WERI-Rb-1 (cell line): Measurements from ENCODE around the gene HDAC9.

Source experiments
- DNase-seq: peaks from one replicate; pipeline ENCODE4 v3.0.0-alpha.2; 2020
- H3K27ac ChIP-seq: fragments of 250-450 bp; sonication (Bioruptor Pico); 2 replicates; pipeline ENCODE4 v1.5.1; 2020; ENCODE audit warnings: mild to moderate bottlenecking, moderate library complexity
- H3K27me3 ChIP-seq: fragments of 250-450 bp; sonication (Bioruptor Pico); 2 replicates; pipeline ENCODE4 v1.5.1; 2021; ENCODE audit warnings: mild to moderate bottlenecking, low read depth, moderate library complexity; ENCODE audit not compliant: insufficient read depth, severe bottlenecking
- H3K36me3 ChIP-seq: fragments of 250-450 bp; sonication (Bioruptor Pico); 2 replicates; pipeline ENCODE4 v1.5.1; 2020; ENCODE audit warnings: mild to moderate bottlenecking, moderate library complexity
- H3K4me3 ChIP-seq: 2 replicates; pipeline ENCODE4 v1.5.1; 2011; ENCODE audit warnings: low read depth, mild to moderate bottlenecking, control low read depth, low read length
- H3K9me3 ChIP-seq: fragments of 250-450 bp; sonication (Bioruptor Pico); 2 replicates; pipeline ENCODE4 v1.5.1; 2021; ENCODE audit warnings: mild to moderate bottlenecking, moderate library complexity; ENCODE audit not compliant: severe bottlenecking
- TF ChIP-seq, protein P1 (sequence below): IDR thresholded peaks from 2 replicates; pipeline ENCODE4 v1.5.1; 2011; ENCODE audit warnings: low read depth, mild to moderate bottlenecking, control low read depth, inconsistent platforms, low read length

Gene HDAC9

GRCh38 chr7:18936265-18936664, 440.7 kb downstream of the HDAC9 start:
- H3K36me3 ChIP-seq: no peaks in the 10 kb centered on the region
- no peak overlapping the region for H3K27ac ChIP-seq
- DNase-seq: no peak
- H3K9me3 ChIP-seq: no peaks in the 10 kb centered on the region
- TF ChIP-seq, protein P1, sequence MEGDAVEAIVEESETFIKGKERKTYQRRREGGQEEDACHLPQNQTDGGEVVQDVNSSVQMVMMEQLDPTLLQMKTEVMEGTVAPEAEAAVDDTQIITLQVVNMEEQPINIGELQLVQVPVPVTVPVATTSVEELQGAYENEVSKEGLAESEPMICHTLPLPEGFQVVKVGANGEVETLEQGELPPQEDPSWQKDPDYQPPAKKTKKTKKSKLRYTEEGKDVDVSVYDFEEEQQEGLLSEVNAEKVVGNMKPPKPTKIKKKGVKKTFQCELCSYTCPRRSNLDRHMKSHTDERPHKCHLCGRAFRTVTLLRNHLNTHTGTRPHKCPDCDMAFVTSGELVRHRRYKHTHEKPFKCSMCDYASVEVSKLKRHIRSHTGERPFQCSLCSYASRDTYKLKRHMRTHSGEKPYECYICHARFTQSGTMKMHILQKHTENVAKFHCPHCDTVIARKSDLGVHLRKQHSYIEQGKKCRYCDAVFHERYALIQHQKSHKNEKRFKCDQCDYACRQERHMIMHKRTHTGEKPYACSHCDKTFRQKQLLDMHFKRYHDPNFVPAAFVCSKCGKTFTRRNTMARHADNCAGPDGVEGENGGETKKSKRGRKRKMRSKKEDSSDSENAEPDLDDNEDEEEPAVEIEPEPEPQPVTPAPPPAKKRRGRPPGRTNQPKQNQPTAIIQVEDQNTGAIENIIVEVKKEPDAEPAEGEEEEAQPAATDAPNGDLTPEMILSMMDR: no peak
- H3K27me3 ChIP-seq: no peaks in the 10 kb centered on the region
- H3K4me3 ChIP-seq: no peak overlapping the region

GRCh38 chr7:18939771-18940592, 444.4 kb downstream of the HDAC9 start:
- DNase-seq: no peak
- no peaks in the 10 kb centered on the region for H3K9me3 ChIP-seq
- TF ChIP-seq, protein P1: no peak
- H3K4me3 ChIP-seq: no peak overlapping the region
- H3K27me3 ChIP-seq: no peaks in the 10 kb centered on the region
- H3K36me3 ChIP-seq: no peaks in the 10 kb centered on the region
- no peak overlapping the region for H3K27ac ChIP-seq

DNA sequence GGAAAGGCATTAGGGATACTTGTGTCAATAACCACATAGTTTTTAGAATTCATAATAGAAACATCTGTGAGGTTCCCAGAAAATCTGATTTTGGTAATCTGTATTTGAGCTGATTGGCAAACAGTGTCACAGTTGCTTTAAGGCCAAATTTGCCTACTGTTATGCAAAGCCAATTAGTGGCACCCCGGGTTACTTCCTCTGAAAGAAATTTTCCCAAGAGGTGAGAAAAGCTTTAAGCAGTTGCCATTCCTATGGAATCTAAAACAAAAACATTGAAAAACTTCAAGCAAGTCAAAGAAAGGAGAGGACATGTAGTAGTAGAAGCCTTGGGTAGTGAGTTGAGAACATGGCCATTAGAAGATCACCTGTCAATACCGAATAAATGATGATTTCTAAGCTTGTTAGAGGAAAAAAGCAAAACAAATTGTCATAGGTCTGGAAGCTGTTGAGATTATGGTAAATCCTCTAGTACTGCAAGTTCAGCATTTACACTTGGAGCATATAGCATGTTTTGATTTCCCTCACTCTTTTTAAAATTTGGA, 445.1 kb downstream of the HDAC9 start:
- TF ChIP-seq, protein P1: no peak
- no peak overlapping the region for H3K4me3 ChIP-seq
- H3K9me3 ChIP-seq: no peaks in the 10 kb centered on the region
- no peak overlapping the region for H3K27ac ChIP-seq
- H3K27me3 ChIP-seq: no peaks in the 10 kb centered on the region
- H3K36me3 ChIP-seq: no peaks in the 10 kb centered on the region
- DNase-seq: no peak

DNA sequence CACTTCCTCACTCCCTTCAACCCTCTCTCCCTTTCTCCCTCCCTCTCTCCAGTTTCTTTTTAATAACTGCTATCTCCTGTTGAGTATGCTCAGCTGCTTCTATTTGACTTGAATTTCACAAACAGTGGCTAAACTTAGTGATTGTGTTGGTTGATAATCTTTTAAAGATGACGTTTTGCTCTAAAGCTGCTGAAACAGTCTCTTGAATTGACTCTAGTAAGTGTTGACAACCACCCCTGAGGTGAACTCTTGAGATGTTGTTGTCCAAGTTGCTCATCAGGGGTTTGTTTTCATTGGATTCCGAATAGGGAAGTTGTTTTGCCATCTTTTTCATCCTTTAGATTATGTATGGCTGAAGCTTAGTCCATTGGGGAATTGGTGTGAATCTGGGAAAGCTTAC, 445.7 kb downstream of the HDAC9 start:
- Histone ChIP-seq H3K36me3 (no peaks in the 10 kb centered on the region), H3K9me3 (no peaks in the 10 kb centered on the region), H3K27ac (no peak overlapping the region), H3K27me3 (no peaks in the 10 kb centered on the region), H3K4me3 (no peak overlapping the region)
- no peak for DNase-seq
- TF ChIP-seq, protein P1: no peak

DNA sequence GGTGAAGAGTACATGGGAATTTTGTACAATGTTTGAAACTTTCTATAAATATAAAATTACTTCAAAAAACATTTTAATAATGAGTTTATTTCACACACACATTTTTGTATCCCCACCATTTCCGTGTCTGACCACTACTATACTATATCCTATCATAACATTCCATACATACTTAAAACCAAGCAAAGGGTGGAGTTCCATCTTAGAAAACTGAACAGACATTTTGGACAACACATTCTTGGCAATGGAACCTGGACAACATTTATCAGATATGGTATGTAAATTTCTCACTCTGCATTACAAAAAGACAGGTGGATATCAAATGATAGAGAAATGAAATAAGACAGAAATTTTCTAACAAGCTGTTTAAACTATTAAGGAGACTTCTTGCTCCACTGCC, 453.0 kb downstream of the HDAC9 start:
- no peak for DNase-seq
- no peak overlapping the region for H3K27ac ChIP-seq
- no peaks in the 10 kb centered on the region for H3K9me3 ChIP-seq
- TF ChIP-seq, protein P1: no peak
- no peaks in the 10 kb centered on the region for H3K36me3 ChIP-seq
- no peaks in the 10 kb centered on the region for H3K27me3 ChIP-seq
- H3K4me3 ChIP-seq: no peak overlapping the region

DNA sequence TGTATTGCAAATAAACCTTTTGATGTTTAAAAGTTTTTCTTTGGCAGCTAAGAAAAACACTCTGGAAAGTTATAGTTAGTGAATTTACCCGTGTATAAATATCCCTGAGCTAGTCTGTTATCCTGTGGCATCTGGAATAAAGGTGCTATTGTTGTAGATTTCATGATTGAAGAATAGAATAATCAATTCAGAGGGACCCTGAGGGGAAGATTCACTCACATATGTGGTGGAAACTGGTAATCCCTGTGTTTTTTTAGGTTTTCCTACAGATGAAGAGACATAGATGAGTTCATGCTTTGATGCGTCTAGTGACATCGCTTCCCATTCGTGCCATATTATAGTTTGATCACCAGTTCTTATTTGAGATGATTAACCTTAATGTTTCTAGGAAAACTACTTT, 457.3 kb downstream of the HDAC9 start:
- DNase-seq: no peak
- Histone ChIP-seq H3K27me3 (no peaks in the 10 kb centered on the region), H3K9me3 (no peaks in the 10 kb centered on the region), H3K36me3 (no peaks in the 10 kb centered on the region), H3K27ac (no peak overlapping the region), H3K4me3 (no peak overlapping the region)
- TF ChIP-seq, protein P1: no peak
